Limb (tissue), 2 donors: Measurements from ENCODE around the gene KIF26A.
"Not testable (repeated sequence)": the region's sequence is repeated elsewhere in the genome, so short reads cannot be mapped to it uniquely, and the experiment has no call there.

Experiments used
- DNase-seq, 2 donors: peaks; one replicate each; pipeline ENCODE4 v3.0.0-alpha.2; 2016; ENCODE audit errors: extremely low spot score in 2 of 2

KIF26A gene

DNA sequence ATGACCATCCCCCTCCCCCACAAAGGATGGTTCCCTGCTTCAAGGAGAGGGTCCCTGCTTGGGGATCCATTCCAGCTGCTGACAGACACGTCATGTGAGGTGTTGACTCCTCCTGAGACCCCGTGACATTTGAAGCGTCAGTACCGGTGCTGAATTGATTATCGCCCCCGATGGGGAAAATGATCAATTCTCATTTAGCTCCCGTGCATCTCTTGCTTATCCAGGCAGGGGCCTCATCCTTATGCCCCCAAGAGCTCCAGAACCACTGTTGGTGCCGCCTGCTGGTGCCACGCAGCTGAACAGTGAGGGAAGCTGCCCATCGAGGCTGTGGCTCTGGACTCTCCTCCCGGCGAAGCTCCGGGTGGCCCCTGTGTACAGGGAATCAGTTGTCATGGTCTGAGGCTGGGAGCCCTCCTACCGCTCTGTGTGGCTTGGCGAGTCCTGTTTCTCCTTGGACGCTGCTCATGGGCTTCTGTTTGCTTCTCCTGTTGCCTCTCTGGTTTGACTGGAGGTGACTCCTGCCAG is 4.6 kb downstream of the KIF26A start:
- no peak for DNase-seq

- DNase-seq: peak in 1 of 2 donors; percentile 29
Observed at GRCh38 chr14:104143521-104144452, 5.4 kb downstream of the KIF26A start.

DNA sequence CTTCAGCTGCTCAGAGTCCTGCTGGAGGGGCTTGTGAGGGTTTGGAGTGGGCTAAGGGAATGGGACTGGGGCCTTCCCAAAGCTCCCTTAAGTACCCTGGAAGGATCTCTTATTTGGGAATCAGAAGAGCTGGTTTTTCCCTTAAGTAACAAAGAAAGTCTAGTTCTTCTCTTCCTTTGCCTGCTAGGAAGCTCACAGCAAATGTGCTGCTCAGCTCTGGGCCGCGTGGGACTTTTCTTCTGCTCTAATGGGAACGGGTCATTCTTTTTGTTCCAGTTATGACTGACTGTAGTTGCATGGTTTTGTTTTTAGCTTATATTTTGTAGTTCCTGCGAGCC is 6.0 kb downstream of the KIF26A start:
- no peak for DNase-seq

- peak in 1 of 2 donors; percentile 25 for DNase-seq
Observed at GRCh38 chr14:104144911-104145825, 6.8 kb downstream of the KIF26A start.

GRCh38 chr14:104145826-104146601 is 7.6 kb downstream of the KIF26A start:
- peak in 1 of 2 donors; percentile 33 for DNase-seq

GRCh38 chr14:104146651-104147345 is 8.4 kb downstream of the KIF26A start:
- DNase-seq: peak in 1 of 2 donors; percentile 30

DNA sequence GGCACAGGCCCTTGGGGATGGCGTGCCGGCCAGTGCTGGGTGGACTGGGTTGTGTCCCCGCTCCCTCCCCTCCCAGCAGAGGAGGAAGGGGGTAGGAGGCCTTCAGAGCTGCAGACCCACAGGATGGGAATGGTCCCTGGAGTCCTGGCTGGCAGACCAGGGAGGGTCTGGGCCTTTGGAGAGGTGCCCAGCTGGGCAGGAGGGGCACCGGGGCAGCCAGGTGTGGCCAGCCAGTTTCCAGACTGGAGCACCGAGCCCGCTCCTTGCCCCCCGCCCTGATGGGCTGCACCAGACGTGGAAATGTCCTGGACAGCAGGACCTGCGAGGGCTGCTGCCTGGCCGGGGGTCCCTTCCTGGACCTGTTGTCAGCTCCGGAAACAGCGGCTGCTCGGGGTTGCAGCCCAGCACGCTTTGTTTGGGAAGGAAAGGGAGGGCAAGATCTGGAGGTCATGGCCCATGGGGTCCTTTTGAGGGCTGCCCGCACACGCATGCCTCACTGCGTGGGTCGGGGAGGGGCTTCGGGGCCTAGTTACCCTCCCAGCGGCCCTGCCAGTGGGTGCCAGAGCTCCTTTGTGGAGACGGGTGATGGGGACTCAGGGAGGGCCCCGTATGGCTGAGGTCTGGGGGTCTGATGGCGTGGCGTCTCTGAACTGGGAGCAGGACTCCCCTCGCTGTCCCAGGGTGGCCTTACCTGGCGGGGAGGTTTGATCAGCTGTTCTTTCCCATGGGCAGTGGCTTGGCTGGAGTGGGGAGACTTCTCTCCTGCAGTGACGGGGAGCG is 9.1 kb downstream of the KIF26A start:
- peak in 1 of 2 donors; percentile 43 for DNase-seq

GRCh38 chr14:104148433-104149277 is 10.3 kb downstream of the KIF26A start:
- peak in 1 of 2 donors; percentile 43 for DNase-seq

DNA sequence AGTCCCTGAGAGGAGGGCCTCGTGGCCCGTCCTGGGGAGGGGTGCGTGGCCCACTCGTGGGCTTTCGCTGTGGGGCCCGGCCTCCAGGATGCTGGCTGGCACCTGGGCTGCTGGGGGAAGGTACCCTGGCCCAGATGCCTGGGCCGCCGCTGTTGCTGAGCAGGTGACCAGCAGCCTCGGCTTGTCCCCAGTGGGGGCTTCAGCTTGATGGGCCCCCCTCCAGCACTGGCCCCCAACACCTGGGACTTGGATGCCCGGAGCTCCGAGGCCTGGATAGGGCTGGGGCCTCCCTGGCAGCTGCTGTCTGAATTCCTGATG is 10.8 kb downstream of the KIF26A start:
- DNase-seq: no peak

- peak; percentile 38 to 79 for DNase-seq
Observed at GRCh38 chr14:104149617-104150135, 11.3 kb downstream of the KIF26A start.

- DNase-seq: peak; percentile 79 to 83
Observed at GRCh38 chr14:104150136-104151025, 12.0 kb downstream of the KIF26A start.

- no peak for DNase-seq
Observed at GRCh38 chr14:104151026-104151381, 12.6 kb downstream of the KIF26A start.

- DNase-seq: no peak
Observed at GRCh38 chr14:104151566-104152245, 13.3 kb downstream of the KIF26A start.

GRCh38 chr14:104152246-104152575 is 13.8 kb downstream of the KIF26A start:
- DNase-seq: no peak

GRCh38 chr14:104152686-104153393 is 14.5 kb downstream of the KIF26A start:
- DNase-seq: no peak

- not testable (repeated sequence) for DNase-seq
Observed at GRCh38 chr14:104153394-104153755, 15.0 kb downstream of the KIF26A start.

DNA sequence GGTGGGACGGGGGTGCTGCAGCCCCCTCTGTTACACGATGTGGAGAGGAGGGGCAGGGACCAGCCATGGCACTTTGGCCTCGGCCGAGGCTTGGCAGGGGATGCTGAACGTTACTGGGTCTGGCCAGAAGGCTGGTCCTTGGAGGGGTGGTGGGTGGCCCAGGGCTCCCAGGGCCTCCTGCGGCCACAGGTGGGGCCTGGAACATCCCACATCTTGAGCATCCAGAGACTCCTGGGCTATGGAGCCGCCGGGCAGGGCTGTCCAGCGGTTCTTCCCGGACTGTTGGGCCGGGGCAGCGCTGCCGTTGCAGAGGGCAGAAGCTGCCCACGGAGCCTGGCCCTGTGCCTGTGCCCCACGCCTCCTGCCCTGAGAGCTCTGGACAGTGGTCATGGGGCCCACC is 15.9 kb downstream of the KIF26A start:
- DNase-seq: no peak
